ENCODE measurements around the gene AIF1. TPM values are rescaled to one million over a fixed set of nuclear protein-coding genes. Genes with fewer than 3 reads are reported as not detected.
A peak's percentile ranks its signal among the peaks of the same experiment; 100 is the strongest.

AIF1 gene
- total RNA-seq, 3 donors from 2014 or later (not counting 1 experiment from before 2014, with no cell fraction given): 8.7 to 47.0 (median 17.9) TPM

DNA sequence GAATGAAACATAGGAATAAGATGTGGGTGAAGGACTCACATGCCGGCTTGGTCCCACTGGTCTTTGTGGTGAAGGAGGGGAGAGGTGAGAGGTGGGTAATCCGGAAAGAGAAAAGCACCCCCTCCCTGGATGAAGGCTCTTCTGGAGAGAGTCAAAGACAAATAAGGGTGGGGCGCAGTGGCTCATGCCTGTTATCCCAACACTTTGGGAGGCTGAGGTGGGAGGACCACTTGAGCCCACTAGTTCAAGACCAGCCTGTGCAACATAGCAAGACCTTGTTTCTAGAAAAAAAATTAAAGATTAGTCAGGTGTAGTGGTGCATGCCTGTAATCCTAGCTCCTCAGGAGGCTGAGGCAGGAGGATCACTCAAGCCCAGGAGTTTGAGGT is 35.9 kb upstream of the AIF1 start:
- 91% methylated on average over 3 of the region's 3 CpGs for WGBS (ENCODE audit: insufficient coverage)
- no peaks in the 10 kb centered on the region for H3K36me3 Mint-ChIP-seq
- peaks cover 78 to 86% of the 10 kb centered on the region in 2 donors for H3K4me1 Mint-ChIP-seq
- no peak overlapping the region for H3K27ac ChIP-seq (ENCODE audit: low read length)
- peaks cover 10% of the 10 kb centered on the region for H3K36me3 ChIP-seq (ENCODE audit: control insufficient read depth, insufficient read depth, low read length)
- H3K27ac Mint-ChIP-seq: peak overlapping the region; percentile 95 to 100
- no peaks in the 10 kb centered on the region for H3K27me3 ChIP-seq (ENCODE audit: control insufficient read depth, insufficient read depth, low read length)
- no peak overlapping the region for H3K4me3 ChIP-seq (ENCODE audit: low read length)
- TF ChIP-seq, protein P1, sequence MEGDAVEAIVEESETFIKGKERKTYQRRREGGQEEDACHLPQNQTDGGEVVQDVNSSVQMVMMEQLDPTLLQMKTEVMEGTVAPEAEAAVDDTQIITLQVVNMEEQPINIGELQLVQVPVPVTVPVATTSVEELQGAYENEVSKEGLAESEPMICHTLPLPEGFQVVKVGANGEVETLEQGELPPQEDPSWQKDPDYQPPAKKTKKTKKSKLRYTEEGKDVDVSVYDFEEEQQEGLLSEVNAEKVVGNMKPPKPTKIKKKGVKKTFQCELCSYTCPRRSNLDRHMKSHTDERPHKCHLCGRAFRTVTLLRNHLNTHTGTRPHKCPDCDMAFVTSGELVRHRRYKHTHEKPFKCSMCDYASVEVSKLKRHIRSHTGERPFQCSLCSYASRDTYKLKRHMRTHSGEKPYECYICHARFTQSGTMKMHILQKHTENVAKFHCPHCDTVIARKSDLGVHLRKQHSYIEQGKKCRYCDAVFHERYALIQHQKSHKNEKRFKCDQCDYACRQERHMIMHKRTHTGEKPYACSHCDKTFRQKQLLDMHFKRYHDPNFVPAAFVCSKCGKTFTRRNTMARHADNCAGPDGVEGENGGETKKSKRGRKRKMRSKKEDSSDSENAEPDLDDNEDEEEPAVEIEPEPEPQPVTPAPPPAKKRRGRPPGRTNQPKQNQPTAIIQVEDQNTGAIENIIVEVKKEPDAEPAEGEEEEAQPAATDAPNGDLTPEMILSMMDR (IDR thresholded peaks at IDR 0.05): no peak
- intact Hi-C loops (cut with micrococcal nuclease): no loop called here
- H3K9me3 ChIP-seq (ENCODE audit: control insufficient read depth, insufficient read depth, low read length): no peaks in the 10 kb centered on the region
- ATAC-seq (no peak), DNase-seq (peak in 1 of 2 donors; percentile 15)
- no peaks in the 10 kb centered on the region for H3K9me3 Mint-ChIP-seq
- H3K4me1 ChIP-seq (ENCODE audit: control insufficient read depth, insufficient read depth, low read length): peaks cover 89% of the 10 kb centered on the region
- H3K27me3 Mint-ChIP-seq (ENCODE audit: low read depth in 2 of 2): no peaks in the 10 kb centered on the region
- peak overlapping the region; percentile 80 for H3K4me3 Mint-ChIP-seq

DNA sequence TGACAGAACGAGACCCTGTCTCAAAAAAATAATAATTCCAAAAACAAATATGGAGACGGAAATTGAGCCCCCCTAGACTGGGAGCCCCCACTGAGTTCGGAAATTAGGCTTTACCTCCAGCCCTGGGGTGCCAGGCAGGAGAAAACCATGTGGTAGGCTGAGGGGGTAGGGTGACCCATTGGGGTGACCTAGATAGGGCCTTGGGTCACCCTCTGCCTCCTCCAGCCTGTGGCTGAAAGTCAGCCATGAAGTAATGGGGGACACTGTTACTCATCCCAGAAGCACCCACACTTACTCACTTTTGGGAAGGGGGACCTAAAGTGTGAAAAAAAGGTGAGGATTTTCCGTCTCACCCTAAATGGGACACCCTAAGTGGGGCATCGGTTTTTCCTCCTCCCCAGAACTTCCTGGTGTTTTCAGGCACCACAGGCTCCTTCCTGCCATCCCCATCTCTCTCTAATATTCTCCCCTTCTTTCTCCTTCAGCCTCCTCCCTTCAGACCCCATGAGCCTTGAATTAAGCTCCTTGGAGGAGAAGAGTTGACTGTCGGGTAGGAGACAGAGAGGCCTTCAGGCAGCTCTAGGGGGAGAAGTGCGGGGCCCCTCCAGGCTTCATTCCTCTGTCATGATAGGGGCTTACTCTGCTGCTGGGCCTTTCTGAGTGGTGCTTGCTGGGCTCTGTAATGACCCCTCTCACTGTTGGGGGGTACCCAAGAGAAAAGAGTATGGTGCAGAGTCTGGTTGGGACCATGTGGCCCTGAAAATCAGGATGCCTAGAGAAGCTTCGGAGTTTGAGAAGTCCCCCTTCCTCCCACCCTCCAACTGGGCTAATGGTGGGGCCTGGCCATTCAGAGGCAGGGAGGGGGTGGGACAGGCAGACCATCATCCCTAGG is 35.2 kb upstream of the AIF1 start:
- peak overlapping the region; percentile 95 to 100 for H3K27ac Mint-ChIP-seq
- ATAC-seq: no peak
- DNase-seq: peak in 1 of 2 donors; percentile 37
- Histone ChIP-seq H3K36me3 (ENCODE audit: control insufficient read depth, insufficient read depth, low read length) (peaks cover 10% of the 10 kb centered on the region), H3K4me3 (ENCODE audit: low read length) (peak overlapping the region; percentile 98), H3K9me3 (ENCODE audit: control insufficient read depth, insufficient read depth, low read length) (no peaks in the 10 kb centered on the region), H3K27ac (ENCODE audit: low read length) (peak overlapping the region; percentile 87), H3K4me1 (ENCODE audit: control insufficient read depth, insufficient read depth, low read length) (peaks cover 89% of the 10 kb centered on the region), H3K27me3 (ENCODE audit: control insufficient read depth, insufficient read depth, low read length) (no peaks in the 10 kb centered on the region)
- intact Hi-C loops (cut with micrococcal nuclease): loop anchor here (2.0 to 5.0 kb wide), 2 partner anchors 19 to 87 kb away; no protein-coding TSS in a partner anchor
- TF ChIP-seq, protein P1 (IDR thresholded peaks at IDR 0.05): no peak
- peaks cover 73 to 79% of the 10 kb centered on the region in 2 donors for H3K4me1 Mint-ChIP-seq
- H3K36me3 Mint-ChIP-seq: no peaks in the 10 kb centered on the region
- 61% methylated on average over 6 of the region's 8 CpGs for WGBS (ENCODE audit: insufficient coverage)
- no peaks in the 10 kb centered on the region for H3K27me3 Mint-ChIP-seq (ENCODE audit: low read depth in 2 of 2)
- no peaks in the 10 kb centered on the region for H3K9me3 Mint-ChIP-seq
- H3K4me3 Mint-ChIP-seq: peak overlapping the region; percentile 98

DNA sequence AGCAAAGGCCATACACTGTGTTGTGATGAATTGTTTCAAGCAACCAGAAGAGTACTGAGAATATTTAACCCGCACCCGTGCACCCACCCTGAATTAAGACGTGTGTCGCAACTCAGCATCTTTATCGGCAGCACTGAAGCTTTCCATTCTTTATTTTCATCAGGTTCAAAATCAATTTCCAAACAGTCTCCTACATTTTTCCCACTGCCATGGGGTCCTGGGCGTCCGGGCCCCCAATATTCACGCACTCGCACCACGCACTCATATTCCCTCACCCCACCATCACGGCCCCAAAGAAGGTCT is 34.6 kb upstream of the AIF1 start:
- no peaks in the 10 kb centered on the region for H3K36me3 Mint-ChIP-seq
- peaks cover 74 to 75% of the 10 kb centered on the region in 2 donors for H3K4me1 Mint-ChIP-seq
- Histone ChIP-seq H3K36me3 (ENCODE audit: control insufficient read depth, insufficient read depth, low read length) (peaks cover 10% of the 10 kb centered on the region), H3K27me3 (ENCODE audit: control insufficient read depth, insufficient read depth, low read length) (no peaks in the 10 kb centered on the region), H3K9me3 (ENCODE audit: control insufficient read depth, insufficient read depth, low read length) (no peaks in the 10 kb centered on the region), H3K4me3 (ENCODE audit: low read length) (peak overlapping the region; percentile 98), H3K27ac (ENCODE audit: low read length) (peak overlapping the region; percentile 87), H3K4me1 (ENCODE audit: control insufficient read depth, insufficient read depth, low read length) (peaks cover 89% of the 10 kb centered on the region)
- H3K9me3 Mint-ChIP-seq: no peaks in the 10 kb centered on the region
- no peaks in the 10 kb centered on the region for H3K27me3 Mint-ChIP-seq (ENCODE audit: low read depth in 2 of 2)
- ATAC-seq (no peak), DNase-seq (no peak)
- TF ChIP-seq, protein P1 (IDR thresholded peaks at IDR 0.05): no peak
- peak overlapping the region; percentile 98 for H3K4me3 Mint-ChIP-seq
- intact Hi-C loops (cut with micrococcal nuclease): loop anchor here (2.0 to 5.0 kb wide), 2 partner anchors 20 to 88 kb away; no protein-coding TSS in a partner anchor
- WGBS (ENCODE audit: insufficient coverage): 21% methylated on average over 11 of the region's 11 CpGs
- peak overlapping the region; percentile 95 to 100 for H3K27ac Mint-ChIP-seq
